Hematopoietic multipotent progenitor cell treated with erythropoietin and hydrocortisone succinate and interleukin-3 and kit ligand, for 17 days (in vitro differentiated cells): ENCODE data around the gene PLXNC1.

Source experiments
- DNase-seq: peaks from one replicate; pipeline ENCODE4 v3.0.0-alpha.2; 2015; ENCODE audit warnings: low spot score

PLXNC1 gene

GRCh38 chr12:94147991-94148738, at the start of gene PLXNC1:
PLXNC1 (plus strand) TSS chr12:94148577; CDS start chr12:94148972, 395 bp downstream.
- DNase-seq: no peak

- no peak for DNase-seq
Measured at GRCh38 chr12:94099191-94099590, 49.2 kb upstream of the PLXNC1 start.

GRCh38 chr12:94099632-94100031, 48.7 kb upstream of the PLXNC1 start:
- no peak for DNase-seq

- DNase-seq: no peak
Measured at GRCh38 chr12:94100211-94100627, 48.2 kb upstream of the PLXNC1 start.

- DNase-seq: peak; percentile 65
Measured at GRCh38 chr12:94100990-94101737, 47.2 kb upstream of the PLXNC1 start.

GRCh38 chr12:94101738-94102660, 46.4 kb upstream of the PLXNC1 start:
- DNase-seq: peak; percentile 80

- DNase-seq: no peak
Measured at GRCh38 chr12:94103986-94104385, 44.4 kb upstream of the PLXNC1 start.

- no peak for DNase-seq
Measured at GRCh38 chr12:94107910-94108309, 40.5 kb upstream of the PLXNC1 start.

GRCh38 chr12:94109160-94109559, 39.2 kb upstream of the PLXNC1 start:
- DNase-seq: no peak

GRCh38 chr12:94110258-94110657, 38.1 kb upstream of the PLXNC1 start:
- DNase-seq: no peak

GRCh38 chr12:94111302-94111701, 37.1 kb upstream of the PLXNC1 start:
- DNase-seq: no peak

- DNase-seq: no peak
Measured at GRCh38 chr12:94112121-94112520, 36.3 kb upstream of the PLXNC1 start.

GRCh38 chr12:94114166-94114565, 34.2 kb upstream of the PLXNC1 start:
- no peak for DNase-seq

GRCh38 chr12:94116191-94116590, 32.2 kb upstream of the PLXNC1 start:
- DNase-seq: no peak

GRCh38 chr12:94121886-94122285, 26.5 kb upstream of the PLXNC1 start:
- no peak for DNase-seq

- DNase-seq: no peak
Measured at GRCh38 chr12:94122591-94122990, 25.8 kb upstream of the PLXNC1 start.

- no peak for DNase-seq
Measured at GRCh38 chr12:94123127-94123526, 25.2 kb upstream of the PLXNC1 start.

- DNase-seq: no peak
Measured at GRCh38 chr12:94126067-94126466, 22.3 kb upstream of the PLXNC1 start.

GRCh38 chr12:94127239-94128131, 20.9 kb upstream of the PLXNC1 start:
- DNase-seq: no peak

GRCh38 chr12:94128280-94128679, 20.1 kb upstream of the PLXNC1 start:
- DNase-seq: no peak
